IMR-90 (cell line): ENCODE results near the gene IL16. TPM values are rescaled to one million over a fixed set of nuclear protein-coding genes. Genes with fewer than 3 reads are reported as not detected.

ENCODE experiments used
- ATAC-seq: fragments of 200-7000 bp; cut with Tn5 transposase; 2 replicates; pipeline ENCODE4 v1.9.1; 2020; ENCODE audit warnings: low read depth, mild to moderate bottlenecking, moderate library complexity
- BruUV-seq: library from RNA; stranded (reverse); fragments of 400-500 nt; replicated peaks from 2 replicates; lab custom pipeline; 2021; lab: Mats Ljungman, UMichigan
- CTCF ChIA-PET: fragments of 300-600 bp; formaldehyde crosslinking; extraction: SDS; loops from one replicate; lab custom pipeline; 2021; ENCODE audit warnings: antibody characterized with exemption; lab: Yijun Ruan, JAX
- POLR2A ChIA-PET: fragments of 300-600 bp; sonication (Branson Sonifier 250); formaldehyde crosslinking; loops from one replicate; lab custom pipeline; 2022; ENCODE audit warnings: antibody characterized with exemption; ENCODE audit not compliant: unreplicated experiment; lab: Charles Lee
- DNase-seq: peaks from one replicate; pipeline ENCODE4 v3.0.0; 2013
- H2AFZ ChIP-seq: replicated peaks from 2 replicates; pipeline ENCODE3; 2013; ENCODE audit warnings: low read length, mild to moderate bottlenecking; ENCODE audit not compliant: poor library complexity
- H2AK5ac ChIP-seq: 2 replicates; pipeline ENCODE4 v1.6.1; 2013; ENCODE audit warnings: low read depth, low read length, inconsistent platforms
- H2AK9ac ChIP-seq: replicated peaks from 2 replicates; pipeline ENCODE3; 2013; ENCODE audit warnings: mild to moderate bottlenecking, low read depth, low read length, moderate library complexity; ENCODE audit not compliant: poor library complexity
- H2BK120ac ChIP-seq: 2 replicates; pipeline ENCODE4 v1.6.1; 2013; ENCODE audit warnings: low read depth, low read length, inconsistent platforms
- H2BK15ac ChIP-seq: 3 replicates; pipeline ENCODE4 v1.6.1; 2013; ENCODE audit warnings: low read depth, low read length, inconsistent platforms
- H2BK20ac ChIP-seq: 2 replicates; pipeline ENCODE4 v1.6.1; 2013; ENCODE audit warnings: low read depth, mild to moderate bottlenecking, inconsistent platforms, low read length, moderate library complexity
- H2BK5ac ChIP-seq: 2 replicates; pipeline ENCODE4 v1.6.1; 2013; ENCODE audit warnings: mild to moderate bottlenecking, low read depth, low read length, inconsistent platforms; ENCODE audit not compliant: poor library complexity, severe bottlenecking
- H3K14ac ChIP-seq: replicated peaks from 2 replicates; pipeline ENCODE4 v1.6.1; 2013; ENCODE audit warnings: low read depth, low read length, inconsistent platforms
- H3K18ac ChIP-seq: 2 replicates; pipeline ENCODE4 v1.6.1; 2013; ENCODE audit warnings: low read depth, low read length, control low read depth
- H3K23ac ChIP-seq: 2 replicates; pipeline ENCODE4 v1.6.1; 2013; ENCODE audit warnings: low read depth, low read length, inconsistent platforms
- H3K27ac ChIP-seq: 2 replicates; pipeline ENCODE4 v1.5.1; 2013; ENCODE audit warnings: mild to moderate bottlenecking, control low read depth, low read length; ENCODE audit not compliant: insufficient read depth
- H3K27me3 ChIP-seq: 2 replicates; pipeline ENCODE4 v1.6.1; 2013; ENCODE audit warnings: low read length; ENCODE audit not compliant: control insufficient read depth, insufficient read depth
- H3K36me3 ChIP-seq: 2 replicates; pipeline ENCODE4 v1.6.1; 2013; ENCODE audit warnings: low read length, mixed read lengths; ENCODE audit not compliant: control insufficient read depth, insufficient read depth
- H3K4ac ChIP-seq: 2 replicates; pipeline ENCODE4 v1.6.1; 2013; ENCODE audit warnings: low read depth, low read length, inconsistent platforms
- H3K4me1 ChIP-seq: 2 replicates; pipeline ENCODE4 v1.6.1; 2013; ENCODE audit warnings: low read length, mixed read lengths; ENCODE audit not compliant: control insufficient read depth, insufficient read depth
- H3K4me2 ChIP-seq: 2 replicates; pipeline ENCODE4 v1.6.1; 2013; ENCODE audit warnings: low read depth, mild to moderate bottlenecking, control low read depth, low read length, moderate library complexity
- H3K4me3 ChIP-seq: 2 replicates; pipeline ENCODE4 v1.5.1; 2013; ENCODE audit warnings: low read depth, mild to moderate bottlenecking, control low read depth, low read length, moderate library complexity; ENCODE audit not compliant: insufficient read depth
- H3K56ac ChIP-seq: 2 replicates; pipeline ENCODE4 v1.6.1; 2013; ENCODE audit warnings: low read length, inconsistent platforms; ENCODE audit not compliant: insufficient read depth; ENCODE audit errors: extremely low read depth
- H3K79me1 ChIP-seq, 2 experiments: 2 replicates each; pipeline ENCODE4 v1.6.1; 2013; ENCODE audit warnings: low read length in 2 of 2, inconsistent platforms in 1 of 2, low read depth in 1 of 2
- H3K9ac ChIP-seq: 2 replicates; pipeline ENCODE4 v1.6.1; 2013; ENCODE audit warnings: low read depth, low read length, control low read depth
- H3K9me1 ChIP-seq: 2 replicates; pipeline ENCODE4 v1.6.1; 2013; ENCODE audit warnings: low read length, inconsistent platforms; ENCODE audit not compliant: insufficient read depth
- H3K9me3 ChIP-seq: 2 replicates; pipeline ENCODE4 v1.6.1; 2013; ENCODE audit warnings: low read length; ENCODE audit not compliant: control insufficient read depth, insufficient read depth
- H4K20me1 ChIP-seq: 2 replicates; pipeline ENCODE4 v1.6.1; 2013; ENCODE audit warnings: low read length, inconsistent platforms; ENCODE audit not compliant: insufficient read depth
- H4K5ac ChIP-seq: 2 replicates; pipeline ENCODE4 v1.6.1; 2013; ENCODE audit warnings: mild to moderate bottlenecking, low read depth, low read length, control low read depth
- H4K8ac ChIP-seq, 2 experiments: 2 replicates each; pipeline ENCODE4 v1.6.1; 2013; ENCODE audit warnings: low read depth in 2 of 2, low read length in 2 of 2, control low read depth in 1 of 2, inconsistent platforms in 1 of 2
- H4K91ac ChIP-seq: 2 replicates; pipeline ENCODE4 v1.6.1; 2013; ENCODE audit warnings: low read depth, low read length, inconsistent platforms; ENCODE audit not compliant: insufficient read depth
- MXI1 ChIP-seq: IDR thresholded peaks from 2 replicates; pipeline ENCODE4 v1.6.1; 2012; ENCODE audit warnings: low read depth, mild to moderate bottlenecking, low read length, moderate library complexity, borderline replicate concordance
- whole genome bisulfite sequencing, 2 experiments: methylation state at CpG; one replicate each; pipeline versions ENCODE4 v1.1.5 to v1.1.7; 2013; ENCODE audit warnings: missing lambda C conversion rate in 2 of 2; ENCODE audit not compliant: insufficient read length in 1 of 2; ENCODE audit errors: extremely low coverage in 2 of 2; 5-methylcytosine and 5-hydroxymethylcytosine counted together
- dilution Hi-C: fragments of 300-500 bp; cut with HindIII; formaldehyde crosslinking; loops from one replicate; pipeline ENCODE4 v1.14.3; 2018; ENCODE audit warnings: low sequenced_read_pairs; ENCODE audit not compliant: unreplicated experiment
- in situ Hi-C: fragments of 300-500 bp; cut with MboI; formaldehyde crosslinking; loops from 3 replicates; pipeline ENCODE4 v1.14.3; 2019; ENCODE audit warnings: low sequenced_read_pairs, inconsistent platforms, mixed read lengths
- intact Hi-C: fragments of 100-400 bp; cut with micrococcal nuclease; formaldehyde crosslinking; loops from 2 replicates; pipeline ENCODE4 v1.10.0; 2022
- polyA plus RNA-seq, 3 experiments: library from polyadenylated mRNA; depleted of rRNA; stranded (reverse); fragments of >200 nt; gene quantifications; 2 replicates each; pipeline ENCODE4 v1.2.3, GENCODE V29; 2012; ENCODE audit warnings: low replicate concordance in 1 of 3
- total RNA-seq: library from RNA; depleted of rRNA; stranded (reverse); fragments of >200 nt; gene quantifications from 2 replicates; pipeline ENCODE4 v1.2.3, GENCODE V29; 2012

Gene IL16
- total and polyA plus RNA-seq, 2 of the 4 experiments (the other 2 are of a cell fraction) = 0.18 to 0.27 TPM

- ChIA-PET CTCF (interaction anchor here (0.8 to 1.5 kb wide), 2 partner anchors 8 to 17 kb away, joined by 4 read pairs; no protein-coding TSS in a partner anchor), POLR2A (no interaction called here)
- dilution Hi-C loops = no loop called here
These were observed 86.2 kb downstream of the IL16 start for GRCh38 chr15:81282911-81283310.

More at GRCh38 chr15:81282911-81283310, 86.2 kb downstream of the IL16 start:
- Histone ChIP-seq H2AK5ac (no peak overlapping the region), H3K4me3 (no peak overlapping the region), H4K91ac (no peak overlapping the region), H2BK15ac (no peak overlapping the region), H2AFZ (no peak overlapping the region), H3K9me1 (0 out of 2 replicates have a peak, but pooled peaks cover 1% of the 10 kb centered on the region), H3K27ac (no peak overlapping the region), H2BK5ac (no peak overlapping the region), H2BK20ac (no peak overlapping the region), H3K79me1 (no peaks in the 10 kb centered on the region), H3K4me2 (no peak overlapping the region), H3K18ac (no peak overlapping the region), H3K56ac (no peak overlapping the region), H4K8ac (no peak overlapping the region), H3K23ac (no peak overlapping the region), H2AK9ac (no peak overlapping the region), H4K5ac (no peak overlapping the region), H4K20me1 (no peaks in the 10 kb centered on the region), H3K9me3 (no peaks in the 10 kb centered on the region), H3K27me3 (no peaks in the 10 kb centered on the region), H3K14ac (no peak overlapping the region), H2BK120ac (no peak overlapping the region), H3K36me3 (peaks cover 29% of the 10 kb centered on the region; the same call in 1 of the 2 replicates), H3K9ac (no peak overlapping the region), H3K4ac (no peak overlapping the region), H3K4me1 (no peaks in the 10 kb centered on the region; the same call in 1 of the 2 replicates)
- WGBS, 2 experiments = no CpG with 5 or more reads among the region's 5 CpGs
- in situ Hi-C loops (loop anchor here (5.0 kb wide), 1 partner anchor 119 kb away; no protein-coding TSS in a partner anchor), intact Hi-C loops (no loop called here)
- TF ChIP-seq MXI1 = no peak
- ATAC-seq (no peak), DNase-seq (no peak)
- BruUV-seq = no TSS peak
